Peyer's patch (tissue), 4 donors: ENCODE data around the gene NEUROD6. TPM values are rescaled to one million over a fixed set of nuclear protein-coding genes. Genes with fewer than 3 reads are reported as not detected.

Source experiments
- DNase-seq, 3 donors: peaks; one replicate each; pipeline ENCODE4 v3.0.0-alpha.2; 2017 to 2019
- H3K27ac ChIP-seq, 4 donors: fragments of 200-600 bp; sonication (generic); one replicate each; pipeline ENCODE4 v1.5.1; 2016 to 2019
- H3K27me3 ChIP-seq, 2 donors: fragments of 200-600 bp; sonication (generic); one replicate each; pipeline ENCODE4 v1.5.1; 2019
- H3K36me3 ChIP-seq, 3 donors: fragments of 200-600 bp; sonication (generic); one replicate each; pipeline ENCODE4 v1.5.1; 2016 to 2019
- H3K4me1 ChIP-seq, 4 donors: fragments of 200-600 bp; sonication (generic); one replicate each; pipeline ENCODE4 v1.5.1; 2016 to 2019
- H3K4me3 ChIP-seq, 4 donors: fragments of 200-600 bp; sonication (generic); 1 replicate in 3 of 4; 2 replicates in 1 of 4; pipeline ENCODE4 v1.5.1; 2016 to 2019; ENCODE audit warnings: mild to moderate bottlenecking in 1 of 4
- H3K9me3 ChIP-seq, 4 donors: fragments of 200-600 bp; sonication (generic); one replicate each; pipeline ENCODE4 v1.5.1; 2016 to 2019; ENCODE audit warnings: mild to moderate bottlenecking in 1 of 4
- POLR2A ChIP-seq, 2 donors: fragments of 450-650 bp; IDR thresholded peaks; one replicate each; pipeline ENCODE4 v1.5.1; 2017; ENCODE audit warnings: antibody characterized with exemption in 2 of 2, mild to moderate bottlenecking in 2 of 2, moderate library complexity in 2 of 2
- total RNA-seq, 4 donors: library from RNA; depleted of rRNA; stranded (reverse); fragments of >200 nt; gene quantifications; one replicate each; pipeline ENCODE4 v1.1.0, GENCODE V29; 2016
- TF ChIP-seq, protein P1 (sequence below), 6 experiments: fragments of 450-650 bp in 4 of 6; fragments of 200-600 bp in 2 of 6; sonication (generic) in 1 of 6; IDR thresholded peaks; one replicate each; pipeline ENCODE4 v1.5.1; 2017 to 2019; ENCODE audit warnings: antibody characterized with exemption in 6 of 6, mild to moderate bottlenecking in 3 of 6, moderate library complexity in 1 of 6

NEUROD6 gene
- total RNA-seq = not detected

DNA sequence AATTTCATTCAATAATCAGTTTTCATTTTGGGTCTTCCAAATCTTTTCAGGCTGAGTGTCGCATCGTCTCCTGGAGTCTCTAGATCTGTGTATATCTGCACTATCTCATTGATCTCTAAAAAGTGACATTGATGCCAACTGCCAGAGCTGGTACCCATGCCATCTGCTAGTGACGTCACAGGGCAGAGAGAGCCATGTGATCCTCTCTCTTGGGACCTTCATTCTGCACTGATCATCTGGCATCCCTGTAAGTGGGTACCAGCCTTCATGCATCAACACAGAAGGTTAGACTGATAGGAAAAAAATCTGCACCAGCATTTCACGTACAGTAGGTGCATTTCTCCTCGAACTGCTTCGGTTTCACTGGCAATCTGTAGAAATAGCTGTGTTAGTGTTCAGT lies at the start of gene NEUROD6:
NEUROD6 (minus strand) TSS at position 124 of the 400 bp plus-strand sequence. CDS start 1,458 bp downstream, outside the sequence.
- peaks cover 0 to 6% (median 0%) of the 10 kb centered on the region in 4 donors for H3K4me1 ChIP-seq
- H3K27me3 ChIP-seq = no peaks in the 10 kb centered on the region
- no peak within 1 kb of the TSS for H3K4me3 ChIP-seq
- no peaks in the 10 kb centered on the region for H3K9me3 ChIP-seq
- no peak for DNase-seq
- H3K36me3 ChIP-seq = no peaks in the 10 kb centered on the region
- TF ChIP-seq, protein P1, sequence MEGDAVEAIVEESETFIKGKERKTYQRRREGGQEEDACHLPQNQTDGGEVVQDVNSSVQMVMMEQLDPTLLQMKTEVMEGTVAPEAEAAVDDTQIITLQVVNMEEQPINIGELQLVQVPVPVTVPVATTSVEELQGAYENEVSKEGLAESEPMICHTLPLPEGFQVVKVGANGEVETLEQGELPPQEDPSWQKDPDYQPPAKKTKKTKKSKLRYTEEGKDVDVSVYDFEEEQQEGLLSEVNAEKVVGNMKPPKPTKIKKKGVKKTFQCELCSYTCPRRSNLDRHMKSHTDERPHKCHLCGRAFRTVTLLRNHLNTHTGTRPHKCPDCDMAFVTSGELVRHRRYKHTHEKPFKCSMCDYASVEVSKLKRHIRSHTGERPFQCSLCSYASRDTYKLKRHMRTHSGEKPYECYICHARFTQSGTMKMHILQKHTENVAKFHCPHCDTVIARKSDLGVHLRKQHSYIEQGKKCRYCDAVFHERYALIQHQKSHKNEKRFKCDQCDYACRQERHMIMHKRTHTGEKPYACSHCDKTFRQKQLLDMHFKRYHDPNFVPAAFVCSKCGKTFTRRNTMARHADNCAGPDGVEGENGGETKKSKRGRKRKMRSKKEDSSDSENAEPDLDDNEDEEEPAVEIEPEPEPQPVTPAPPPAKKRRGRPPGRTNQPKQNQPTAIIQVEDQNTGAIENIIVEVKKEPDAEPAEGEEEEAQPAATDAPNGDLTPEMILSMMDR (IDR thresholded peaks at IDR 0.05) = no peak
- TF ChIP-seq POLR2A (IDR thresholded peaks at IDR 0.05) = no peak
- no peak within 1 kb of the TSS for H3K27ac ChIP-seq

DNA sequence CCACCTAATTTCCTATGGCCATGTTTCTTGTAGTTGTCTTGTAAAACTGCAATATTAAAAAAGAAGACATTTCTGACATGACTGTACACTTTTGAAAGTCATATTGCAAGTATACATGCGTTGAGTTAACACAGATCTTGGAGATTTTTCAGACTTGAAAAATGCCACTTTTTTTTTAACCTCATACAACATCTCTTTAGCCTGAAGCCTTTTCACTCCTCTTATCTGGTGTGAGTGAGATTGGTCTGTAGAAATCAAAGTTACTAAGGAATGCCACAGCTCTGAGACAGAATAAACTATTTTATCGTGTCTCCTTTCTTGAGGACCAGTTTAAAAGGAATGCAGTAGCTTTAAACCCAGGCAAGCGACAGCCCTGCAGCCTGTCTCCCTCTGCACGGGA lies 43.9 kb upstream of the NEUROD6 start:
- Histone ChIP-seq H3K4me3 (no peak overlapping the region), H3K4me1 (no peaks in the 10 kb centered on the region), H3K36me3 (no peaks in the 10 kb centered on the region), H3K27ac (no peak overlapping the region), H3K27me3 (no peaks in the 10 kb centered on the region), H3K9me3 (no peaks in the 10 kb centered on the region)
- no peak for DNase-seq
- TF ChIP-seq, protein P1 (IDR thresholded peaks at IDR 0.05) = no peak
- no peak for TF ChIP-seq POLR2A (IDR thresholded peaks at IDR 0.05)

DNA sequence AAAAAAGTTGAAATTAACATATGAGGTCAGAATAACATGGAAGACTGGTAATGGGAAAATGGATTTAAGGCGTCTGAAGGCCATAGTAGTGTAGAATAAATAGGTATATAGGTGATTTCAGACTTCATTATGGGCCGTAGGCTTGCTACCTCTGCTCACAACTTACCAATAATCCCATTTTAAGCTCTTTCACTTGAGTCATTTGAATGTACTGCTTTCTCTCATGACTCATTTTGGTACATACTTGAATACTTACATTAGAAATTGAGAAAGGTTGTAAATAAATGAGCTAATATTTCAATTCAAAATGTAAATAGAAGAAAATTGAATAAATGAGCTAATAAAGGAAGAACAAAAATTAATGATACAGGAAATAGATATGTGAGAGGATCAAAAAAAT lies 42.2 kb upstream of the NEUROD6 start:
- Histone ChIP-seq H3K4me3 (no peak overlapping the region), H3K4me1 (no peaks in the 10 kb centered on the region), H3K27ac (no peak overlapping the region), H3K9me3 (no peaks in the 10 kb centered on the region), H3K27me3 (no peaks in the 10 kb centered on the region), H3K36me3 (no peaks in the 10 kb centered on the region)
- no peak for DNase-seq
- TF ChIP-seq, protein P1 (IDR thresholded peaks at IDR 0.05) = no peak
- no peak for TF ChIP-seq POLR2A (IDR thresholded peaks at IDR 0.05)

GRCh38 chr7:31373337-31374289 lies 33.1 kb upstream of the NEUROD6 start:
- Histone ChIP-seq H3K27ac (no peak overlapping the region), H3K9me3 (no peaks in the 10 kb centered on the region), H3K4me1 (no peaks in the 10 kb centered on the region), H3K4me3 (no peak overlapping the region), H3K36me3 (no peaks in the 10 kb centered on the region), H3K27me3 (no peaks in the 10 kb centered on the region)
- peak in 1 of 3 donors; percentile 49 for DNase-seq
- TF ChIP-seq POLR2A (IDR thresholded peaks at IDR 0.05) = no peak
- TF ChIP-seq, protein P1 (IDR thresholded peaks at IDR 0.05) = peak in 4 of 6 experiments; percentile 28 to 55 (median 52)

DNA sequence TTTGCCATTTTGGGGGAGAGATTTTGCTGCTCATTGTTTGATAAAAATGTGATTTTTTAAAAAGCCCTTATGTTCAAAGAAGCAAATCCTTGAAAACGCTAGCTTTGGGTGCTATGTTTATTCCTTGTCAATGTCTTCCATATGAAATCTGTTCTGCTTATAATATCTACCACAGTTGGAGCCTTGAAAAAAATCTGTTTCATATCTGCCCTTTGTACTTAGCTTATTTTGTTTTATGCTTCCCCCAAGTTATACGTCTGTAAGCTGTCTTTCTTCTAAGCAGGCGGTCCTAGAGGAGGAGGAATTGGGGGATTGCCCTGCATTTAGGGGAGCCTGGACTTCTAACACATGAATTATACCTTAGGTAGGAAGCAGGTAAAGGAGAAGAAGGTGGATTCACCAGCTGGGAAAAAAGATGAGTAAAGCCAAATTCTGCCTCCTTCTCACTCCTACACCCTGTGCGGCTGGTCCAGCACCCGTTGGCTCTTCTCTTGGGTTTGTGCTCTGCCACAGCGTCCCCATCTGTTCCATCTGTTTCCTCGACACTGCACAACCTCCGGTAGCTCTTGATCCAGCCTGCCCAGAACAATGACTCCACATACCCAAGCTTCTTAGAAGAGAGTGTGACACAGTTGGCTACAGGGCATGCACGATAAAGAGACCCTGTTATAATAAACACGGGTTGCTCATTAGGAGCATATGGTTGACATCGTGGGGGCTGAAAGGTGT lies 31.9 kb upstream of the NEUROD6 start:
- Histone ChIP-seq H3K27ac (no peak overlapping the region), H3K9me3 (no peaks in the 10 kb centered on the region), H3K4me1 (no peaks in the 10 kb centered on the region), H3K36me3 (no peaks in the 10 kb centered on the region), H3K27me3 (no peaks in the 10 kb centered on the region), H3K4me3 (no peak overlapping the region)
- no peak for DNase-seq
- TF ChIP-seq, protein P1 (IDR thresholded peaks at IDR 0.05) = no peak
- TF ChIP-seq POLR2A (IDR thresholded peaks at IDR 0.05) = no peak
